Measurements from ENCODE around the gene PNMA6E. TPM values are rescaled to one million over a fixed set of nuclear protein-coding genes. Genes with fewer than 3 reads are reported as not detected.

PNMA6E gene
- polyA plus RNA-seq, 1 donor from 2014 or later = not detected

DNA sequence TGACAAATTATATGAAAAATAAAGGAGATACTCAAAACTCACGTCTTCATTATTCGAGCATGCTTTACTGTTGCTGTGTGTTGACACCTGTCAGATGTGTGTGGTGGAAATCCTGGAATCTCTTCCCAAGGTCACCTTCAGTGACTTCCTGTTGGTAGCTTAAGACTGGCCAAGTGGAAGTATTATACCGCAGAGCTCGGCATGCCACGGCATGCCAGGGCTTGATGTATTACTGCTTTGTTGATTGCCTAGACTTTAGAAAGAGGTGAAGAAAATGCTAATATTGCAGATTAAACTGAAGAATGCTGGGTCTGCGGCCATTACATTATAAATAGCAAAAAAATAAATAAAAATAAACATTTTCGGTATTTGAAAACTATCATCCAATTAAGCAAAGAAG is 40.1 kb upstream of the PNMA6E start:
- Histone ChIP-seq H3K79me2 (replicated peaks; ENCODE audit: insufficient read depth, low read length) (no peaks in the 10 kb centered on the region), H3K27ac (ENCODE audit: low read length) (no peak overlapping the region), H3K36me3 (ENCODE audit: insufficient read depth, low read length) (no peaks in the 10 kb centered on the region), H4K20me1 (ENCODE audit: insufficient read depth) (no peaks in the 10 kb centered on the region), H2AFZ (ENCODE audit: low read depth, low read length) (no peak overlapping the region), H3K9me3 (ENCODE audit: low read length) (no peaks in the 10 kb centered on the region), H3K4me3 (ENCODE audit: low read length) (no peak overlapping the region), H3F3A (ENCODE audit: insufficient read depth, low read length, poor library complexity, severe bottlenecking) (no peaks in the 10 kb centered on the region), H3K4me2 (ENCODE audit: low read length) (no peak overlapping the region), H3K9me2 (ENCODE audit: insufficient read depth, low read length) (no peaks in the 10 kb centered on the region), H3K27me3 (ENCODE audit: insufficient read depth, low read depth, low read length) (no peaks in the 10 kb centered on the region), H3K9ac (ENCODE audit: low read length) (no peak overlapping the region)
- TF ChIP-seq EP300 (conservative IDR thresholded peaks at IDR 0.05; ENCODE audit: poor library complexity, severe bottlenecking) = no peak
- TF ChIP-seq EZH2 (IDR thresholded peaks at IDR 0.05; ENCODE audit: borderline replicate concordance, insufficient read depth, low read length, poor library complexity, severe bottlenecking) = no peak
- no peak for TF ChIP-seq REST (IDR thresholded peaks at IDR 0.05; ENCODE audit: borderline replicate concordance)

DNA sequence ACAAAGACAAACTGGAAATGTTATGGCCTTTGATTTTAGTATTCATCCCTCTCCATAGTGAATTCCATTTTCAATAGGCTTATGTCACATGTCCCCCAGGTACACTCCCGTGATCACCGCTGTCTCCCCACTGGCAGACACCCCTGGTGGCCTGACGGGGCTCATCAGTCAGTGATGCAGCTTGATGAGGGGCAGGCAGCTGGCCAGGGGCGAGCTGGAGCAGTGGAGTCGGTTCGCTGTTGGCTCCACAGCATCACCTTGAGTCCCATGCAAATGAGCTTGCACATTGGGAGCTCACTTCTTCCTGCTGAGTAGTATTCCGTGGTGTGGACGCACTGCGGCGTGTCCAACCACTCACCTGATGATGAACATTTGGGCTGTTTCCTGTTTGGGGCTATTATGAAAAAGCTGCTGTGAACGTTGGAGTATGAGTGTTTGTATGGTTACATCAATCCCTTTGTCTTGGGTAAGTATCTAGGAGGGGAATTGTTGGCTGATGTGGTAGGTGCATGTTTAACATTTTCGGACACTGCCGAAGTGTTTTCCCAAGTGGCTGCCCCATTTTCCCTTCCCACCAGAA is 39.5 kb upstream of the PNMA6E start:
- no peaks in the 10 kb centered on the region for H3K27me3 ChIP-seq (ENCODE audit: insufficient read depth, low read depth, low read length)
- no peaks in the 10 kb centered on the region for H3K9me3 ChIP-seq (ENCODE audit: low read length)
- H3K9me2 ChIP-seq (ENCODE audit: insufficient read depth, low read length) = no peaks in the 10 kb centered on the region
- H3K4me3 ChIP-seq (ENCODE audit: low read length) = no peak overlapping the region
- H3K4me2 ChIP-seq (ENCODE audit: low read length) = no peak overlapping the region
- H2AFZ ChIP-seq (ENCODE audit: low read depth, low read length) = no peak overlapping the region
- no peak overlapping the region for H3K9ac ChIP-seq (ENCODE audit: low read length)
- no peak for TF ChIP-seq EZH2 (IDR thresholded peaks at IDR 0.05; ENCODE audit: borderline replicate concordance, insufficient read depth, low read length, poor library complexity, severe bottlenecking)
- TF ChIP-seq EP300 (conservative IDR thresholded peaks at IDR 0.05; ENCODE audit: poor library complexity, severe bottlenecking) = no peak
- H3K79me2 ChIP-seq (replicated peaks; ENCODE audit: insufficient read depth, low read length) = no peaks in the 10 kb centered on the region
- H3K27ac ChIP-seq (ENCODE audit: low read length) = no peak overlapping the region
- H3K36me3 ChIP-seq (ENCODE audit: insufficient read depth, low read length) = no peaks in the 10 kb centered on the region
- H3F3A ChIP-seq (ENCODE audit: insufficient read depth, low read length, poor library complexity, severe bottlenecking) = no peaks in the 10 kb centered on the region
- H4K20me1 ChIP-seq (ENCODE audit: insufficient read depth) = no peaks in the 10 kb centered on the region

DNA sequence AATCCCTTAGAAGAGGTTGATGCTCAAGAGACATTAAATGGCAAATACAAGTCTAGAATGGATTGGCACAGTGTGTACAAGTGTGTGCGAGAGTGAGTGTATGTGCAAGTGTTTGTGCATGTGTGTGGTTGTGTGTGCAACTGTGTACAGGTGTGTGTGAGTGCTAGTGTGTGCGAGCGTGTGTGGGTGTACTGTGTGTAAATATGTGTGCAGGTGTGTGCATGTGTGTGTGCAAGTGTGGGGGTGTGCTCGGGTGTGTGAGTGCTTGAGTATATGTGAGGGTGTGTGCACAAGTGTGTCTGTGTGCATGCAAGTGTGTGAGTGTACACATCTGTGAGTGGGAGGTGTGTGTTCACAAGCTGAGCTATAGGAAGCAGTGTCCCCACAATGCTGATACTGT is 38.8 kb upstream of the PNMA6E start:
- no peak overlapping the region for H3K9ac ChIP-seq (ENCODE audit: low read length)
- H3K4me2 ChIP-seq (ENCODE audit: low read length) = no peak overlapping the region
- no peaks in the 10 kb centered on the region for H3F3A ChIP-seq (ENCODE audit: insufficient read depth, low read length, poor library complexity, severe bottlenecking)
- no peaks in the 10 kb centered on the region for H3K27me3 ChIP-seq (ENCODE audit: insufficient read depth, low read depth, low read length)
- no peaks in the 10 kb centered on the region for H3K79me2 ChIP-seq (replicated peaks; ENCODE audit: insufficient read depth, low read length)
- H3K4me3 ChIP-seq (ENCODE audit: low read length) = no peak overlapping the region
- no peak overlapping the region for H2AFZ ChIP-seq (ENCODE audit: low read depth, low read length)
- H3K9me3 ChIP-seq (ENCODE audit: low read length) = no peaks in the 10 kb centered on the region
- no peaks in the 10 kb centered on the region for H3K36me3 ChIP-seq (ENCODE audit: insufficient read depth, low read length)
- no peaks in the 10 kb centered on the region for H4K20me1 ChIP-seq (ENCODE audit: insufficient read depth)
- no peak overlapping the region for H3K27ac ChIP-seq (ENCODE audit: low read length)
- no peaks in the 10 kb centered on the region for H3K9me2 ChIP-seq (ENCODE audit: insufficient read depth, low read length)
- TF ChIP-seq POLR2AphosphoS5 (IDR thresholded peaks at IDR 0.05) = no peak
- no peak for TF ChIP-seq SMC3 (conservative IDR thresholded peaks at IDR 0.05; ENCODE audit: poor library complexity)
- TF ChIP-seq MXI1 (conservative IDR thresholded peaks at IDR 0.05; ENCODE audit: poor library complexity, severe bottlenecking) = no peak
- no peak for TF ChIP-seq RAD21 (conservative IDR thresholded peaks at IDR 0.05)
- TF ChIP-seq, protein P1, sequence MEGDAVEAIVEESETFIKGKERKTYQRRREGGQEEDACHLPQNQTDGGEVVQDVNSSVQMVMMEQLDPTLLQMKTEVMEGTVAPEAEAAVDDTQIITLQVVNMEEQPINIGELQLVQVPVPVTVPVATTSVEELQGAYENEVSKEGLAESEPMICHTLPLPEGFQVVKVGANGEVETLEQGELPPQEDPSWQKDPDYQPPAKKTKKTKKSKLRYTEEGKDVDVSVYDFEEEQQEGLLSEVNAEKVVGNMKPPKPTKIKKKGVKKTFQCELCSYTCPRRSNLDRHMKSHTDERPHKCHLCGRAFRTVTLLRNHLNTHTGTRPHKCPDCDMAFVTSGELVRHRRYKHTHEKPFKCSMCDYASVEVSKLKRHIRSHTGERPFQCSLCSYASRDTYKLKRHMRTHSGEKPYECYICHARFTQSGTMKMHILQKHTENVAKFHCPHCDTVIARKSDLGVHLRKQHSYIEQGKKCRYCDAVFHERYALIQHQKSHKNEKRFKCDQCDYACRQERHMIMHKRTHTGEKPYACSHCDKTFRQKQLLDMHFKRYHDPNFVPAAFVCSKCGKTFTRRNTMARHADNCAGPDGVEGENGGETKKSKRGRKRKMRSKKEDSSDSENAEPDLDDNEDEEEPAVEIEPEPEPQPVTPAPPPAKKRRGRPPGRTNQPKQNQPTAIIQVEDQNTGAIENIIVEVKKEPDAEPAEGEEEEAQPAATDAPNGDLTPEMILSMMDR (IDR thresholded peaks at IDR 0.05; ENCODE audit: poor library complexity, severe bottlenecking) = no peak
- TF ChIP-seq EZH2 (IDR thresholded peaks at IDR 0.05; ENCODE audit: borderline replicate concordance, insufficient read depth, low read length, poor library complexity, severe bottlenecking) = no peak
- TF ChIP-seq REST (IDR thresholded peaks at IDR 0.05; ENCODE audit: borderline replicate concordance) = no peak
- no peak for TF ChIP-seq TAF1 (IDR thresholded peaks at IDR 0.05; ENCODE audit: low read depth)
- TF ChIP-seq EP300 (conservative IDR thresholded peaks at IDR 0.05; ENCODE audit: poor library complexity, severe bottlenecking) = no peak
